ENCODE measurements around the gene CCDC71. TPM values are rescaled to one million over a fixed set of nuclear protein-coding genes. Genes with fewer than 3 reads are reported as not detected.

CCDC71 gene
- 17.5 TPM for total RNA-seq (2013)
- polyA plus RNA-seq (10 to 100 TPM in 1 of 3 donors, 1 to 10 TPM in 2; 1.0 to 11.2 (median 1.2) TPM), polyA minus RNA-seq (24.0 and 48.7 TPM in 2 replicates), total RNA-seq (2.5 to 9.1 (median 5.1) reads per million in 11 experiments)

GRCh38 chr3:49165771-49166751 lies at the start of gene CCDC71:
TSS of gene CCDC71 (minus strand) at chr3:49166331. CDS start at chr3:49164208, 2,123 bp downstream.
- peaks cover 34% of the 10 kb centered on the region for H4K20me1 ChIP-seq (ENCODE audit: insufficient read depth, low read length)
- H3K36me3 ChIP-seq (replicated peaks in 1 of 2; ENCODE audit: control insufficient read depth in 1 of 2, insufficient read depth in 2 of 2, low read length in 2 of 2), result peaks cover 13 to 30% of the 10 kb centered on the region in 2 donors
- H3K27ac ChIP-seq (ENCODE audit: low read depth in 1 of 2, low read length in 2 of 2), result peak within 1 kb of the TSS; percentile 63 to 80
- DNase-seq, result peak; percentile 67 to 71 (median 68)
- H3K4me1 Mint-ChIP-seq, result peaks cover 33% of the 10 kb centered on the region
- peak within 1 kb of the TSS; percentile 99 for H2AFZ ChIP-seq (ENCODE audit: insufficient read depth, low read depth, low read length, poor library complexity, severe bottlenecking)
- peak within 1 kb of the TSS; percentile 85 to 91 for H3K4me3 Mint-ChIP-seq
- peak within 1 kb of the TSS; percentile 80 for H3K4me2 ChIP-seq (replicated peaks; ENCODE audit: extremely low read depth, low read length, poor library complexity, severe bottlenecking)
- peak within 1 kb of the TSS; percentile 72 for H3K9ac ChIP-seq (ENCODE audit: insufficient read depth, low read length, poor library complexity, severe bottlenecking)
- peak within 1 kb of the TSS; percentile 85 to 96 (median 90) for H3K27ac Mint-ChIP-seq
- peaks cover 40% of the 10 kb centered on the region for H3K79me2 ChIP-seq (ENCODE audit: insufficient read depth, low read length)
- peaks cover 19 to 43% of the 10 kb centered on the region in 2 donors for H3K36me3 Mint-ChIP-seq
- H3K9me3 Mint-ChIP-seq, result peaks cover 0 to 17% (median 7%) of the 10 kb centered on the region in 7 donors
- intact Hi-C loops (cut with micrococcal nuclease), result no loop called here
- H3K27me3 ChIP-seq (ENCODE audit: control insufficient read depth in 2 of 2, insufficient read depth in 2 of 2, low read length in 2 of 2), result no peaks in the 10 kb centered on the region
- 3% methylated on average over 54 of the region's 69 CpGs for WGBS (ENCODE audit: insufficient coverage)
- H3K27me3 Mint-ChIP-seq (ENCODE audit: low read depth in 3 of 3), result peaks cover 0 to 9% (median 0%) of the 10 kb centered on the region in 3 donors
- H3K9me3 ChIP-seq (replicated peaks in 1 of 2; ENCODE audit: control insufficient read depth in 1 of 2, insufficient read depth in 1 of 2, low read length in 2 of 2), result peaks cover 0 to 7% of the 10 kb centered on the region in 2 donors
- no peak for TF ChIP-seq CTCF (IDR thresholded peaks at IDR 0.05)
- H3K4me1 ChIP-seq (ENCODE audit: control insufficient read depth in 1 of 2, insufficient read depth in 2 of 2, low read length in 2 of 2), result peaks cover 31 to 53% of the 10 kb centered on the region in 2 donors
- H3K4me3 ChIP-seq (replicated peaks in 1 of 3; ENCODE audit: low read depth in 2 of 3, low read length in 3 of 3), result peak within 1 kb of the TSS; percentile 66 to 88 (median 84)

GRCh38 chr3:49213998-49214397 lies 47.9 kb upstream of the CCDC71 start:
- Mint-ChIP-seq H3K9me3 (peaks cover 13 to 29% (median 18%) of the 10 kb centered on the region in 7 donors), H3K4me1 (peaks cover 10% of the 10 kb centered on the region), H3K4me3 (no peak overlapping the region), H3K36me3 (peaks cover 0 to 2% of the 10 kb centered on the region in 2 donors), H3K27me3 (ENCODE audit: low read depth in 3 of 3) (peaks cover 0 to 3% (median 1%) of the 10 kb centered on the region in 3 donors), H3K27ac (no peak overlapping the region)
- intact Hi-C loops (cut with micrococcal nuclease), result no loop called here
- no peak for TF ChIP-seq CTCF (IDR thresholded peaks at IDR 0.05)
- Histone ChIP-seq H3K27me3 (ENCODE audit: control insufficient read depth in 2 of 2, insufficient read depth in 2 of 2, low read length in 2 of 2) (no peaks in the 10 kb centered on the region), H3K79me2 (ENCODE audit: insufficient read depth, low read length) (no peaks in the 10 kb centered on the region), H3K4me1 (ENCODE audit: control insufficient read depth in 1 of 2, insufficient read depth in 2 of 2, low read length in 2 of 2) (peaks cover 4 to 9% of the 10 kb centered on the region in 2 donors), H3K4me3 (replicated peaks in 1 of 3; ENCODE audit: low read depth in 2 of 3, low read length in 3 of 3) (no peak overlapping the region), H3K36me3 (replicated peaks in 1 of 2; ENCODE audit: control insufficient read depth in 1 of 2, insufficient read depth in 2 of 2, low read length in 2 of 2) (no peaks in the 10 kb centered on the region), H4K20me1 (ENCODE audit: insufficient read depth, low read length) (no peaks in the 10 kb centered on the region), H3K27ac (ENCODE audit: low read depth in 1 of 2, low read length in 2 of 2) (no peak overlapping the region), H2AFZ (ENCODE audit: insufficient read depth, low read depth, low read length, poor library complexity, severe bottlenecking) (no peak overlapping the region), H3K9me3 (replicated peaks in 1 of 2; ENCODE audit: control insufficient read depth in 1 of 2, insufficient read depth in 1 of 2, low read length in 2 of 2) (peaks cover 17 to 18% of the 10 kb centered on the region in 2 donors), H3K4me2 (replicated peaks; ENCODE audit: extremely low read depth, low read length, poor library complexity, severe bottlenecking) (no peak overlapping the region), H3K9ac (ENCODE audit: insufficient read depth, low read length, poor library complexity, severe bottlenecking) (no peak overlapping the region)
- no CpG with 5 or more reads among the region's 2 CpGs for WGBS (ENCODE audit: insufficient coverage)
- DNase-seq, result no peak

All from CD14-positive monocyte (primary cell).